Measurements from ENCODE around the gene SS18L1.

SS18L1 gene

DNA sequence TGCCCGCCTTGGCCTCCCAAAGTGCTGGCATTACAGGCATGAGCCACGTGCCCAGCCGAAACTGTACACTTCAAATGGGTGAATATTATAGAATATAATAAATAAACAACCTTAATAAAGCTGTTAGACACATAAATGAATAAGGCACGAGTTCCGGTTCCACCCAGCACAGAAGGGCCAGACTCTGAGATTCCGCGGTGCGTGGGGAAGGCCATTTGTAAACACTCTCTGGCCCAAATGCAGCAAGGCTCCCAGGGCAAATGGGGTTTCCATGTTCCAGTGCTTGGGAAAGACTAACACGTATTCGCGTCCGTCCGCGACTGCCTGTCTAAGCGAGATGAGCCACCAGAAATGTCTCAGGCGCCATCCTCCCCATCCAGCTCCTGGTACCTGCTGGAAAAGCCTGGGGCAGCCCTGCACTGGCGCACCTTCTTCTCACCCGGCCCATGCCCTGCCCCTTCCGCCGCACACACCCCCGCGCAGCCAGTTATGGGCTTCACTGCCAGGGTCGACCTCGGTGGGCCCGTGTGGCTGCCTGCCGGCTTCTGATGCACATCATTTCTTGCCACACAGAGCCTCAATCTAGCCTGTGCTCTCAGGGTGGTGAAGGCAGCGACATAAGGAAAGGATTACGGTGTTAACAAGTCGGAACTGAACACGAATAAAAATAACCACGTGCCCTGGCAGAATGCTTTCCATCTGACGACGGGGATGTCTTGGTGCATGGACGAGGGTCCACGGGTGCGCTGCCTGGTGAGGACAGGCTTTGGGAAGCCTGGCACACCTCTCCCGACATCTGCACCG is 26.8 kb upstream of the SS18L1 start:
- H3K27ac ChIP-seq = no peak overlapping the region
- no peak overlapping the region for H2AFZ ChIP-seq (ENCODE audit: low read depth)
- H3K27me3 ChIP-seq (ENCODE audit: insufficient read depth, low read depth) = peaks cover 79% of the 10 kb centered on the region
- H3K4me2 ChIP-seq = no peak overlapping the region
- no peak overlapping the region for H3K4me3 ChIP-seq (IDR thresholded peaks at IDR 0.05; ENCODE audit: insufficient read depth, low read depth, low read length)
- no peaks in the 10 kb centered on the region for H4K20me1 ChIP-seq (ENCODE audit: insufficient read depth)
- peaks cover 3% of the 10 kb centered on the region for H3K4me1 ChIP-seq (ENCODE audit: low read depth, poor library complexity, severe bottlenecking)
- H3K9ac ChIP-seq = no peak overlapping the region
- H3K36me3 ChIP-seq (ENCODE audit: insufficient read depth) = no peaks in the 10 kb centered on the region
- TF ChIP-seq CTCF (conservative IDR thresholded peaks at IDR 0.05; ENCODE audit: low read depth, low read length) = no peak
- no peaks in the 10 kb centered on the region for H3K79me2 ChIP-seq (ENCODE audit: insufficient read depth, low read depth)

DNA sequence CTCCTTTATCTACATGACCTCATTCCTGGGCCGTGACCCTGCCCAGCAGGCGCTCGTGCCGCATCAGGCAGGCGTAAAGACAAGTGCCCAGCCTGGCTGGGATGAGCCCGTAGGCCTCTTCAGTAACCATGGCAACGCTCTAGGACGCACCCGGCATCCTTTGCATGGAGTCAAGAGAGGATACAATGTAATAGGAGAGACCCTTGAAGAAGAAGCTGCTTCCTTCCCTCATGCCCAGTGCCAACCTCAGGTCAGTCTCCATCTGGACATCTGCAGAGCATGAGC is 26.3 kb upstream of the SS18L1 start:
- Histone ChIP-seq H3K79me2 (ENCODE audit: insufficient read depth, low read depth) (no peaks in the 10 kb centered on the region), H3K4me1 (ENCODE audit: low read depth, poor library complexity, severe bottlenecking) (peaks cover 3% of the 10 kb centered on the region), H3K36me3 (ENCODE audit: insufficient read depth) (no peaks in the 10 kb centered on the region), H3K4me3 (IDR thresholded peaks at IDR 0.05; ENCODE audit: insufficient read depth, low read depth, low read length) (no peak overlapping the region), H3K9ac (no peak overlapping the region), H3K27me3 (ENCODE audit: insufficient read depth, low read depth) (peaks cover 77% of the 10 kb centered on the region), H2AFZ (ENCODE audit: low read depth) (no peak overlapping the region), H3K4me2 (no peak overlapping the region), H3K27ac (no peak overlapping the region), H4K20me1 (ENCODE audit: insufficient read depth) (no peaks in the 10 kb centered on the region)
- no peak for TF ChIP-seq CTCF (conservative IDR thresholded peaks at IDR 0.05; ENCODE audit: low read depth, low read length)

GRCh38 chr20:62117658-62118057 is 25.9 kb upstream of the SS18L1 start:
- Histone ChIP-seq H3K4me1 (ENCODE audit: low read depth, poor library complexity, severe bottlenecking) (peaks cover 3% of the 10 kb centered on the region), H3K9ac (no peak overlapping the region), H3K27ac (no peak overlapping the region), H3K79me2 (ENCODE audit: insufficient read depth, low read depth) (no peaks in the 10 kb centered on the region), H4K20me1 (ENCODE audit: insufficient read depth) (no peaks in the 10 kb centered on the region), H3K4me2 (no peak overlapping the region), H3K27me3 (ENCODE audit: insufficient read depth, low read depth) (peaks cover 73% of the 10 kb centered on the region), H2AFZ (ENCODE audit: low read depth) (no peak overlapping the region), H3K36me3 (ENCODE audit: insufficient read depth) (no peaks in the 10 kb centered on the region), H3K4me3 (IDR thresholded peaks at IDR 0.05; ENCODE audit: insufficient read depth, low read depth, low read length) (no peak overlapping the region)
- no peak for TF ChIP-seq CTCF (conservative IDR thresholded peaks at IDR 0.05; ENCODE audit: low read depth, low read length)

- H3K4me3 ChIP-seq (IDR thresholded peaks at IDR 0.05; ENCODE audit: insufficient read depth, low read depth, low read length) = no peak overlapping the region
- no peak overlapping the region for H3K9ac ChIP-seq
- H3K27me3 ChIP-seq (ENCODE audit: insufficient read depth, low read depth) = peaks cover 66% of the 10 kb centered on the region; the same call in 1 of the 2 replicates
- H3K4me2 ChIP-seq = no peak overlapping the region
- peaks cover 4% of the 10 kb centered on the region for H3K79me2 ChIP-seq (ENCODE audit: insufficient read depth, low read depth)
- no peak overlapping the region for H2AFZ ChIP-seq (ENCODE audit: low read depth)
- no peaks in the 10 kb centered on the region for H3K36me3 ChIP-seq (ENCODE audit: insufficient read depth)
- no peak overlapping the region for H3K27ac ChIP-seq
- 0 out of 2 replicates have a peak, but pooled peaks cover 3% of the 10 kb centered on the region for H4K20me1 ChIP-seq (ENCODE audit: insufficient read depth)
- peaks cover 3% of the 10 kb centered on the region for H3K4me1 ChIP-seq (ENCODE audit: low read depth, poor library complexity, severe bottlenecking)
- no peak for TF ChIP-seq CTCF (conservative IDR thresholded peaks at IDR 0.05; ENCODE audit: low read depth, low read length)
These were observed 25.2 kb upstream of the SS18L1 start for GRCh38 chr20:62118113-62119043.

All from KMS-11 (cell line).